GM18867 (cell line): ENCODE data around the gene TBKBP1.
A peak's percentile ranks its signal among the peaks of the same experiment; 100 is the strongest.

Experiments used
- ATAC-seq: cut with Tn5 transposase; IDR thresholded peaks from one replicate; pipeline ENCODE4 v1.9.1; 2021; ENCODE audit warnings: mild to moderate bottlenecking, moderate library complexity; ENCODE audit not compliant: unreplicated experiment

Gene TBKBP1

DNA sequence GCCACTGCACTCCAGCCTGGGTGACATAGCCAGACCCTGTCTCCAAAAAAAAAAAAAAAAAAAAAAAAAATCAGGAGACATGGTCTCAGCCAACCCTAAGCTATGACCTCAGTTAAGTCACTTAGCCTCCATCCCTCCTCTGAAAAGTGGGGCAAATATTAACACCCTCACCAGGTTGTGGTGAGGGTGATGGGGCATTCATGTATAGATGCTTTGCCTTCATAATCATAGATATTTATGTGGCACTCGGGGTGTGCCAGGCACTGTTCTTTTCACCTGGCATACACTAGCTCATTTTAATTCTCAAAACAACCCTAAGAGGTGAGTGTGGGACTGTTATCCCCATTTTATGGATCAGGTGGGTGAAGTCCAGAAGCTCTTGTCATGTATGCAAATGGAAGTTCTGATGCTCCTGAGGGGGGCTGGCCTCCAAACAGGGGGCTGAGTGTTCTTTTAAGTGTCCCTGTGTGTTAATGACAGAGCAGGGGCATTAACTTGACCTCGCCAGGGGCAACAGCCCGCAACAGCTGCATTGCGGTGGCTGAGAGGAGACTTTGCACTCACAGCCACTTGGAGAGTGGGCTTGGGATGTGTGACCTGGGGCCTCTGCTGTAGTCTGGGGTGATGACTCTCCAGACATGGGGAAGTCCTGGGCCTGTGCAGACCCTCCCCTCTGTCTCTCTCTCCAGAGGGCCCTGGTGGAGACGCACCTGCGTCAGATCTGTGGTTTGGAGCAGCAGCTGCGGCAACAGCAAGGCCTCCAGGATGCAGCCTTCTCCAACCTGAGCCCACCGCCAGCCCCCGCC is 4.1 kb downstream of the TBKBP1 start:
- ATAC-seq, result no peak

- peak; percentile 29 for ATAC-seq
These were observed 5.0 kb downstream of the TBKBP1 start for GRCh38 chr17:47698749-47699535.

- ATAC-seq, result no peak
These were observed 5.5 kb downstream of the TBKBP1 start for GRCh38 chr17:47699536-47699840.

DNA sequence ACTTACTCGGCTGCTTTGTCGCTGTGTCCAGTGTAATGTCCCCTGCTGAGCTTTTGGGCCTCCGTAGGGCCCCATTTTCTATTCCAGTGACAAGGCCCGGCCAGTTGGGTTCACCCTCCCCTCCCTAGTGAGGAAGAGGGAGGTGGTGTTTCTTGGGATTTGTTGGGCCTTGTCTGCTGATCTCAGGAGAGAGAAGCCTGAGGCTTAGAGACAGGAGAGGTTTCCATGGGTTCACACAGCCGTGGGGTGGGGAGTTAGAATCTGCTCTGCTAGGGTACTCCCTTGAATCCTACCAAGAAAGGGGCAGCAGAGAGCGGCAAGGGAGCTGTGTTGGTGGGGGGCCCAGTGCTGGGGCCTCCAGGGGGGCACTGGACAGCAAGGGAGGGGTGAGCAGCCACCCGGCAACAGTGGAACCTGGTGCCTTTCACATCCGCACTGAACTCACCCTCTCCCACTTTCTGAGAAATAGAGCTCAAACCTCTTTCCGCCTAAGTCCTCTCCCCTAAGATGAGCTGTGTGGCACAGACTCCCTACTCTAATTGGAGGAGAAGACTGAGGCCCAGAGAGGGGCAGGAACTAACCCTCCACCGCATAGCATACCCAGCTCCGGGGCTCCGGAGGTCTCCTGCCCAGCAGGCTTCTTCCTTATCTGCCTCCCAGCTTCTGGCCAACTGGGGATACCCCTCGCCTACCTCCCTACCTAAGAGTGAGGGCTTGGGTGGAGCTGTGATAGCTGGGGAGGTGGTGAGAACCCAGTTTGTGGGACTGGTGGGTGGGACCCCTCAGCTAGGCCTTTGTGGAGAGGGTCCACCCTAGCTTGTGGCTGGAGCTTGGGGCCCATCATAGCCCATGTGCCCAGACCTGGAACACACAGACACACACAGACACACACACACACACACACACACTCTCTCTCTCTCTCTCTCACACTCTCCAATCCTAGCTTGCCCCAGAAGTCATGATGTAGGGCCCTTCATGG is 6.8 kb downstream of the TBKBP1 start:
- no peak for ATAC-seq

- no peak for ATAC-seq
These were observed 7.6 kb downstream of the TBKBP1 start for GRCh38 chr17:47701608-47702007.

- no peak for ATAC-seq
These were observed 8.5 kb downstream of the TBKBP1 start for GRCh38 chr17:47702391-47702995.

- peak; percentile 29 for ATAC-seq
These were observed 9.2 kb downstream of the TBKBP1 start for GRCh38 chr17:47703191-47703591.

GRCh38 chr17:47703671-47704070 is 9.7 kb downstream of the TBKBP1 start:
- ATAC-seq, result no peak

DNA sequence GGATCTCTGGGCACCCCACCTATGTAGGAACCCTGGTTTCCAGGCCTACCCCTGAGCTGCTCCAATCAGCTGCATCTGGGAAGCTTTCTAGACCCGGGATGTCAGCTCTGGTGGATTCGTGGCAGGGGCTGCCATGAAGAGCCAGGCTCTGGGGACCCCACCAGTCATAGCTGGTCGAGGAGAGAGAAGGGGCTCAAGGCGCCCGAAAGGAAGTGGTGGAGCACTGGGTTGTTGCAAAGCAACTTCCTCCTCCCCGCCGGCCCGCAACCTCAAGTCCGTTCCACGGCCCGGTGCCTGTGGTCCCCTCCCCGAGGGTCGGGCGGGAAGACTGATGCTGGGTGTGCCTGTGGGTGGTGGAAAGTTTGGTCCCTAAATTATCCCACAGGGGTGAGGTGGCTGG is 10.2 kb downstream of the TBKBP1 start:
- no peak for ATAC-seq

- no peak for ATAC-seq
These were observed 10.8 kb downstream of the TBKBP1 start for GRCh38 chr17:47704736-47705135.

GRCh38 chr17:47705536-47706530 is 11.9 kb downstream of the TBKBP1 start:
- ATAC-seq, result no peak

DNA sequence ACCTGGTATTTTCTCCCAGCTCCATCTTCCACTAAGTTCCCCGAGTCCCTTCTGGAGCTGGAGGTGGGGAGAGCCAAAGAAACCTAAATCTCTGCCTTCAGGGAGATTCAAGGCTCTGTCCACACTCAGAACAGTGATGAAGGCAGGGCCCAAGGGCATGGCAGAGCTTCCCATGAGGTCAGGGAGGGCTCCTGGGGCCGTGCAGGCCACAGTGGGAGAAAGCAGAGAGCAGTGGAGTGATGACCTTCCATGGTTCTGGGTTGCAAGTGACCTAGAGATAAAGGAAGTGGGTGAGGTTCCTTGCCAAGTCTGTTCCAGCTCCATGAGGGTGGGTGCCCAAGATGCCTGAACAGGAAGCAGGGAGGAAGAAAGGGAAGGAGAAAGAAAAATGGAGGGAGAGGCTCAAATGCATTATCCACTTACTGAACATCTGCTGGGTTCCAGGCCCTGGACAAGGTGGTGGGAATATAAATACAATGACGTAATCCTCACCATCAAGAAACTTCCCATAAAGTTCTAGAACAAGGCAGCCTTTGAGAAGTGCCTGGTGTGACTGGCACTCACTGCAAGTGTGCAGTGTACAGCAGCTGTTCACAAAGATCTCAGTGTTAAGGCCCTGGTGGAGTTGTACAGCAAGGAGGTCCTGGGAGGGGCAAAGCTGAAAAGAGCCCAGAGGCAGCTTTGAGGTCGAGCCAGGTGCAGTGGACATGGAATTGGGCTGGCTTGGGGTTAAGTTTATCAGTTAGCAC is 13.3 kb downstream of the TBKBP1 start:
- no peak for ATAC-seq

GRCh38 chr17:47707884-47708283 is 13.9 kb downstream of the TBKBP1 start:
- no peak for ATAC-seq

DNA sequence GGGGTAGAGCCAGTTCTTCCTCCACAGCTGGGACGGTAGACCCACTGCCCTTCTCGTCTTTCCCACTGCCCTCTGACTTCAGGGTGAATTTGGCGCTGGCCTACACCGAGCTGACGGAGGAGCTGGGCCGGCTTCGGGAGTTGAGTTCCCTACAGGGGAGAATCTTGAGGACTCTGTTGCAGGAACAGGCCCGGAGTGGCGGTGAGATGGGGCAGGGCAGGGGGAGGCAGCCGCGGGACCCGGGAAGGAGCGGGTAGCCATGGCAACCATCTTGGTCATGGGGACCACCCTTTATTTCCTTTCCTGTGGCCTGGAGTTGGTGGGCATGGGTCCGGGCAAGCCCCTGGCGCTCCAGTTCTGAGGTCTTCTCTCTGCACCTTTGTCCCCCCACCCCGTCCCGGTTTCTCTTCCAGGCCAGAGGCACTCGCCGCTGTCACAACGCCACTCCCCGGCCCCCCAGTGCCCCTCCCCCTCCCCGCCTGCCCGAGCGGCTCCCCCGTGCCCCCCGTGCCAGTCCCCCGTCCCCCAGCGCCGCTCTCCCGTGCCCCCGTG is 14.4 kb downstream of the TBKBP1 start:
- ATAC-seq, result no peak

DNA sequence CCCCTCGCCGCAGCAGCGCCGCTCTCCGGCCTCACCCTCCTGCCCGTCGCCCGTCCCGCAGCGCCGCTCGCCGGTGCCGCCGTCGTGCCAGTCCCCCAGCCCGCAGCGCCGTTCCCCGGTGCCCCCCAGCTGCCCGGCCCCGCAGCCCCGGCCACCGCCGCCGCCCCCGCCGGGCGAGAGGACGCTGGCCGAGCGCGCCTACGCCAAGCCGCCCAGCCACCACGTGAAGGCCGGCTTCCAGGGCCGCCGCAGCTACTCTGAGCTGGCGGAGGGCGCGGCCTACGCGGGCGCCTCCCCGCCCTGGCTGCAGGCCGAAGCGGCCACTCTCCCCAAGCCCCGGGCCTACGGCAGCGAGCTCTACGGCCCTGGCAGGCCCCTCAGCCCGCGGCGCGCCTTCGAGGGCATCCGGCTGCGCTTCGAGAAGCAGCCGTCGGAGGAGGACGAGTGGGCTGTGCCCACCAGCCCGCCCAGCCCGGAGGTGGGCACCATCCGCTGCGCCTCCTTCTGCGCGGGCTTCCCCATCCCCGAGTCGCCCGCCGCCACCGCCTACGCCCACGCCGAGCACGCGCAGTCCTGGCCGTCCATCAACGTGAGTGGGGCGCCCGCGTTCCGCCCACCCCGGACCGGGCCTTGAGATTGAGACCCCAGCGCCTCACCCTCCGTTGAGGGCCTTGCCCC is 15.0 kb downstream of the TBKBP1 start:
- no peak for ATAC-seq

- no peak for ATAC-seq
These were observed 15.6 kb downstream of the TBKBP1 start for GRCh38 chr17:47709594-47709993.

- no peak for ATAC-seq
These were observed 17.6 kb downstream of the TBKBP1 start for GRCh38 chr17:47711366-47712099.
